GM23338 (cell line): ENCODE results near the gene PPP2R5D. TPM values are rescaled to one million over a fixed set of nuclear protein-coding genes. Genes with fewer than 3 reads are reported as not detected.

Experiments used
- ATAC-seq: fragments of 200-7000 bp; cut with Tn5 transposase; 3 replicates; pipeline ENCODE4 v1.9.1; 2020
- DNase-seq: peaks from one replicate; pipeline ENCODE4 v3.0.0-alpha.2; 2015; ENCODE audit warnings: low spot score
- H2AFZ ChIP-seq: fragments of 200-600 bp; sonication (generic); 2 replicates; pipeline ENCODE4 v1.8.0; 2016; ENCODE audit warnings: antibody characterized with exemption, mild to moderate bottlenecking, moderate library complexity
- H3F3A ChIP-seq: fragments of 200-600 bp; sonication (generic); replicated peaks from 2 replicates; pipeline ENCODE4 v1.8.0; 2017; ENCODE audit warnings: antibody characterized with exemption, mixed run types, low read depth
- H3K27ac ChIP-seq: fragments of 200-600 bp; sonication (generic); 2 replicates; pipeline ENCODE4 v1.6.1; 2016; ENCODE audit warnings: low read depth
- H3K27me3 ChIP-seq: fragments of 200-600 bp; sonication (generic); 2 replicates; pipeline ENCODE4 v1.8.0; 2016; ENCODE audit warnings: mild to moderate bottlenecking, mixed run types, moderate library complexity; ENCODE audit not compliant: insufficient read depth
- H3K36me3 ChIP-seq: fragments of 200-600 bp; sonication (generic); 2 replicates; pipeline ENCODE4 v1.8.0; 2016; ENCODE audit warnings: mild to moderate bottlenecking; ENCODE audit not compliant: insufficient read depth
- H3K4me1 ChIP-seq: fragments of 200-600 bp; sonication (generic); 2 replicates; pipeline ENCODE4 v1.8.0; 2016; ENCODE audit warnings: mild to moderate bottlenecking, moderate library complexity; ENCODE audit not compliant: insufficient read depth
- H3K4me2 ChIP-seq: fragments of 200-600 bp; sonication (generic); 2 replicates; pipeline ENCODE4 v1.7.1; 2017; ENCODE audit warnings: mixed run types
- H3K4me3 ChIP-seq: fragments of 200-600 bp; sonication (generic); 2 replicates; pipeline ENCODE4 v1.6.1; 2016; ENCODE audit warnings: mixed run types
- H3K79me2 ChIP-seq: fragments of 200-600 bp; sonication (generic); replicated peaks from 2 replicates; pipeline ENCODE4 v1.8.0; 2017; ENCODE audit warnings: mild to moderate bottlenecking; ENCODE audit not compliant: insufficient read depth
- H3K9me2 ChIP-seq: fragments of 200-600 bp; sonication (generic); 2 replicates; pipeline ENCODE4 v1.8.0; 2017; ENCODE audit not compliant: insufficient read depth
- H4K20me1 ChIP-seq: fragments of 200-600 bp; sonication (generic); replicated peaks from 2 replicates; pipeline ENCODE4 v1.8.0; 2017; ENCODE audit warnings: mild to moderate bottlenecking; ENCODE audit not compliant: insufficient read depth
- H3K27ac Mint-ChIP-seq: 2 replicates; pipeline ENCODE4 v1.8.0; 2020; ENCODE audit warnings: inconsistent platforms, mild to moderate bottlenecking, moderate library complexity, mixed read lengths
- H3K27me3 Mint-ChIP-seq: 3 replicates; pipeline ENCODE4 v1.8.0; 2022; ENCODE audit warnings: low read depth, mild to moderate bottlenecking, moderate library complexity, mixed read lengths, inconsistent platforms; ENCODE audit not compliant: insufficient read depth, poor library complexity
- H3K36me3 Mint-ChIP-seq: 3 replicates; pipeline ENCODE4 v1.8.0; 2021; ENCODE audit warnings: low read depth, mild to moderate bottlenecking, inconsistent platforms, moderate library complexity, mixed read lengths
- H3K4me1 Mint-ChIP-seq: 3 replicates; pipeline ENCODE4 v1.8.0; 2020; ENCODE audit warnings: mild to moderate bottlenecking, inconsistent platforms, mixed read lengths
- H3K4me3 Mint-ChIP-seq: 3 replicates; pipeline ENCODE4 v1.8.0; 2021; ENCODE audit warnings: moderate library complexity, mild to moderate bottlenecking, inconsistent platforms, mixed read lengths
- H3K9me3 Mint-ChIP-seq: 3 replicates; pipeline ENCODE4 v1.8.0; 2020; ENCODE audit warnings: moderate library complexity, mild to moderate bottlenecking, inconsistent platforms, mixed read lengths
- CREB1 ChIP-seq: fragments of 250-450 bp; sonication (Bioruptor Pico); IDR thresholded peaks from 2 replicates; pipeline ENCODE4 v1.5.0; 2020; ENCODE audit warnings: low read depth, mild to moderate bottlenecking, moderate library complexity
- EZH2 ChIP-seq: fragments of 200-600 bp; sonication (generic); IDR thresholded peaks from one replicate; pipeline ENCODE4 v1.8.0; 2017; ENCODE audit warnings: antibody characterized with exemption, mild to moderate bottlenecking, low read depth; ENCODE audit not compliant: unreplicated experiment
- EZH2phosphoT487 ChIP-seq: fragments of 200-600 bp; sonication (generic); IDR thresholded peaks from one replicate; pipeline ENCODE4 v1.8.1; 2018; ENCODE audit warnings: antibody characterized with exemption; ENCODE audit not compliant: unreplicated experiment
- JUNB ChIP-seq: IDR thresholded peaks from one replicate; pipeline ENCODE4 v1.6.1; 2016; ENCODE audit warnings: antibody characterized with exemption; ENCODE audit not compliant: unreplicated experiment
- NANOG ChIP-seq: IDR thresholded peaks from 2 replicates; pipeline ENCODE4 v1.6.1; 2016; ENCODE audit warnings: antibody characterized with exemption, borderline replicate concordance
- STAT1 ChIP-seq: IDR thresholded peaks from one replicate; pipeline ENCODE4 v1.6.1; 2016; ENCODE audit warnings: antibody characterized with exemption; ENCODE audit not compliant: unreplicated experiment
- ZNF114 ChIP-seq: fragments of 250-450 bp; sonication (Bioruptor Pico); IDR thresholded peaks from 2 replicates; pipeline ENCODE4 v1.5.0; 2020; ENCODE audit warnings: mild to moderate bottlenecking, moderate library complexity
- ZNF331 ChIP-seq: fragments of 250-450 bp; sonication (Bioruptor Pico); IDR thresholded peaks from 2 replicates; pipeline ENCODE4 v1.5.0; 2020; ENCODE audit warnings: low read depth, mild to moderate bottlenecking, moderate library complexity
- polyA plus RNA-seq: library from polyadenylated mRNA; unstranded; fragments of >200 nt; fragmentation: Nextera tagmentation; extraction: Ambion mirVana; gene quantifications from 2 replicates; pipeline ENCODE4 v1.2.1, GENCODE V29; 2016
- total RNA-seq: library from RNA; depleted of rRNA; stranded (reverse); fragments of >200 nt; shearing (Covaris generic); gene quantifications from 2 replicates; pipeline ENCODE4 v1.2.3, GENCODE V29; 2014
- TF ChIP-seq, protein P1 (sequence below), 2 experiments: fragments of 200-600 bp in 1 of 2; sonication (generic) in 1 of 2; conservative IDR thresholded peaks; 2 replicates each; pipeline versions ENCODE4 v1.5.1 to v1.6.1; 2016 to 2017; ENCODE audit warnings: antibody characterized with exemption in 2 of 2, low read depth in 2 of 2, mild to moderate bottlenecking in 2 of 2, moderate library complexity in 1 of 2
- TF ChIP-seq, protein P2 (sequence below): IDR thresholded peaks from one replicate; pipeline ENCODE4 v1.6.1; 2018; ENCODE audit warnings: antibody characterized with exemption; ENCODE audit not compliant: unreplicated experiment

PPP2R5D gene
- total and polyA plus RNA-seq, 2 experiments from 2014 or later, result 20.0 to 55.3 TPM

DNA sequence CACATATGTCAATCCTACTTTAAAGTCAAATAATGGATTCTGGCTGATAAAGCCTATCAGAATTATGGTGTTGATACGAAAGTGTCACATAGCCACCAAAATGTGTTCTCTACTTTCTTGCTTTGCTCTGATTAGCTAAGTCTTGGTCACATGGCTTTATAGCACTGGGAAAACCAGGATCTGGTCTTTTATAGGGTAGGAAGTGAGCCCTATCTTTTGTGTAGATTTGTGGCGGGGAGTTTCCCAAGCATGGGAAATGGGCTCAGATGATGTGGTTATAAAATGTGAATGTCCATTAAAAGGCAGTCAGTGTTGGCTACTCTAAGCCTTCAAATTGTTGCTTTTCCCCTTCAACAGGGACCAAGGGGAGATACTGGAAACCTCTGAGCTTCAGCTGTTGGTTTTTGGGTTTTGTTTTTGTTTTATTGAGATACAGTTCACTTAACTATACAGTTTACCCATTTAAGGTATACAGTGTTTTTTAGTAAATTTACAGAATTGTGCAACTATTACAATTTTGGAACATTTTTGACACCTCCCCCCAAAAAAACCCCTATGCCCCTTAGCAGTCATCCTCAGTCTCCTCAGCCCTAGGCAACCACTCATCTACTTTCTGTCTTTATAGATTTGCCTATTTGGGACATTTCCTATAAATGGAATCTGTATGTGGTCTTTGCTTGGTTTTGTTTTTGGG lies 49.3 kb downstream of the PPP2R5D start:
- Histone ChIP-seq H3K27ac (no peak overlapping the region), H3K27me3 (no peaks in the 10 kb centered on the region), H4K20me1 (peaks cover 12% of the 10 kb centered on the region), H3K79me2 (no peaks in the 10 kb centered on the region), H3K4me2 (no peak overlapping the region), H2AFZ (no peak overlapping the region), H3F3A (peaks cover 21% of the 10 kb centered on the region; the same call in 1 of the 2 replicates), H3K9me2 (no peaks in the 10 kb centered on the region), H3K4me1 (no peaks in the 10 kb centered on the region), H3K4me3 (no peak overlapping the region), H3K36me3 (peaks cover 17% of the 10 kb centered on the region)
- no peaks in the 10 kb centered on the region for H3K4me1 Mint-ChIP-seq
- no peak for ATAC-seq
- peaks cover 3% of the 10 kb centered on the region for H3K27me3 Mint-ChIP-seq
- H3K9me3 Mint-ChIP-seq, result no peaks in the 10 kb centered on the region
- H3K27ac Mint-ChIP-seq, result no peak overlapping the region
- TF ChIP-seq JUNB (no peak), ZNF114 (no peak), NANOG (no peak), EZH2phosphoT487 (no peak), CREB1 (CRISPR knock-in tag) (no peak), EZH2 (no peak), ZNF331 (no peak), STAT1 (no peak)
- TF ChIP-seq, protein P1, sequence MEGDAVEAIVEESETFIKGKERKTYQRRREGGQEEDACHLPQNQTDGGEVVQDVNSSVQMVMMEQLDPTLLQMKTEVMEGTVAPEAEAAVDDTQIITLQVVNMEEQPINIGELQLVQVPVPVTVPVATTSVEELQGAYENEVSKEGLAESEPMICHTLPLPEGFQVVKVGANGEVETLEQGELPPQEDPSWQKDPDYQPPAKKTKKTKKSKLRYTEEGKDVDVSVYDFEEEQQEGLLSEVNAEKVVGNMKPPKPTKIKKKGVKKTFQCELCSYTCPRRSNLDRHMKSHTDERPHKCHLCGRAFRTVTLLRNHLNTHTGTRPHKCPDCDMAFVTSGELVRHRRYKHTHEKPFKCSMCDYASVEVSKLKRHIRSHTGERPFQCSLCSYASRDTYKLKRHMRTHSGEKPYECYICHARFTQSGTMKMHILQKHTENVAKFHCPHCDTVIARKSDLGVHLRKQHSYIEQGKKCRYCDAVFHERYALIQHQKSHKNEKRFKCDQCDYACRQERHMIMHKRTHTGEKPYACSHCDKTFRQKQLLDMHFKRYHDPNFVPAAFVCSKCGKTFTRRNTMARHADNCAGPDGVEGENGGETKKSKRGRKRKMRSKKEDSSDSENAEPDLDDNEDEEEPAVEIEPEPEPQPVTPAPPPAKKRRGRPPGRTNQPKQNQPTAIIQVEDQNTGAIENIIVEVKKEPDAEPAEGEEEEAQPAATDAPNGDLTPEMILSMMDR (conservative IDR thresholded peaks at IDR 0.05; ENCODE audit: low read depth in 2 of 2), result no peak
- TF ChIP-seq, protein P2, sequence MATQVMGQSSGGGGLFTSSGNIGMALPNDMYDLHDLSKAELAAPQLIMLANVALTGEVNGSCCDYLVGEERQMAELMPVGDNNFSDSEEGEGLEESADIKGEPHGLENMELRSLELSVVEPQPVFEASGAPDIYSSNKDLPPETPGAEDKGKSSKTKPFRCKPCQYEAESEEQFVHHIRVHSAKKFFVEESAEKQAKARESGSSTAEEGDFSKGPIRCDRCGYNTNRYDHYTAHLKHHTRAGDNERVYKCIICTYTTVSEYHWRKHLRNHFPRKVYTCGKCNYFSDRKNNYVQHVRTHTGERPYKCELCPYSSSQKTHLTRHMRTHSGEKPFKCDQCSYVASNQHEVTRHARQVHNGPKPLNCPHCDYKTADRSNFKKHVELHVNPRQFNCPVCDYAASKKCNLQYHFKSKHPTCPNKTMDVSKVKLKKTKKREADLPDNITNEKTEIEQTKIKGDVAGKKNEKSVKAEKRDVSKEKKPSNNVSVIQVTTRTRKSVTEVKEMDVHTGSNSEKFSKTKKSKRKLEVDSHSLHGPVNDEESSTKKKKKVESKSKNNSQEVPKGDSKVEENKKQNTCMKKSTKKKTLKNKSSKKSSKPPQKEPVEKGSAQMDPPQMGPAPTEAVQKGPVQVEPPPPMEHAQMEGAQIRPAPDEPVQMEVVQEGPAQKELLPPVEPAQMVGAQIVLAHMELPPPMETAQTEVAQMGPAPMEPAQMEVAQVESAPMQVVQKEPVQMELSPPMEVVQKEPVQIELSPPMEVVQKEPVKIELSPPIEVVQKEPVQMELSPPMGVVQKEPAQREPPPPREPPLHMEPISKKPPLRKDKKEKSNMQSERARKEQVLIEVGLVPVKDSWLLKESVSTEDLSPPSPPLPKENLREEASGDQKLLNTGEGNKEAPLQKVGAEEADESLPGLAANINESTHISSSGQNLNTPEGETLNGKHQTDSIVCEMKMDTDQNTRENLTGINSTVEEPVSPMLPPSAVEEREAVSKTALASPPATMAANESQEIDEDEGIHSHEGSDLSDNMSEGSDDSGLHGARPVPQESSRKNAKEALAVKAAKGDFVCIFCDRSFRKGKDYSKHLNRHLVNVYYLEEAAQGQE, result no peak
- no peak overlapping the region for H3K4me3 Mint-ChIP-seq
- no peak for DNase-seq
- peaks cover 76% of the 10 kb centered on the region for H3K36me3 Mint-ChIP-seq

DNA sequence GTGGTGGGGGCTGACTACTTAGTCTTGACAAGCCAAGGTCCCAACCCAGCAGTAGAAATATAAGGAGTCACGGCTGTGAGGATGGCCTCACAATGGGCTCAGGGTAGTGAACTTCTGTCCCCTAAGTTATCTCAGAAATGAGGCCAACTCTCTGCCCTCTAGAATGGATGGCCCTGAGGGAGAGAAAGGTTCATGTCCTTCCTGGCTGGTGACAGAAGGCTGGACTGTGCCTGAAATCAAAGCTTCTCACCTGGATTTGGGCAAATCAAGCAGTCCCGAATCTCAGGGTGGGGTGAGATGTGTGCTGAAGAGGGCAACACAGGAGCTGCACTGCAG lies 49.8 kb downstream of the PPP2R5D start:
- peaks cover 13% of the 10 kb centered on the region for H3K36me3 ChIP-seq
- TF ChIP-seq, protein P1 (conservative IDR thresholded peaks at IDR 0.05; ENCODE audit: low read depth in 2 of 2), result peak in 1 of 2 experiments; percentile 31; a peak in 1 of 4 replicates
- TF ChIP-seq CREB1 (CRISPR knock-in tag), result no peak
- no peaks in the 10 kb centered on the region for H3K27me3 ChIP-seq
- no peak overlapping the region for H3K4me3 ChIP-seq
- no peaks in the 10 kb centered on the region for H3K79me2 ChIP-seq
- DNase-seq (peak; percentile 28), ATAC-seq (no peak; the same call in 2 of the 3 replicates)
- peaks cover 70% of the 10 kb centered on the region for H3K36me3 Mint-ChIP-seq
- H3K27ac Mint-ChIP-seq, result no peak overlapping the region
- no peaks in the 10 kb centered on the region for H3K4me1 Mint-ChIP-seq
- H3K9me3 Mint-ChIP-seq, result no peaks in the 10 kb centered on the region
- H3K4me1 ChIP-seq, result no peaks in the 10 kb centered on the region
- H3K27me3 Mint-ChIP-seq, result peaks cover 3% of the 10 kb centered on the region
- no peak overlapping the region for H3K27ac ChIP-seq
- H4K20me1 ChIP-seq, result peaks cover 12% of the 10 kb centered on the region
- no peaks in the 10 kb centered on the region for H3K9me2 ChIP-seq
- no peak overlapping the region for H3K4me3 Mint-ChIP-seq
- H3K4me2 ChIP-seq, result no peak overlapping the region
- H3F3A ChIP-seq, result peaks cover 17% of the 10 kb centered on the region; the same call in 1 of the 2 replicates
- no peak overlapping the region for H2AFZ ChIP-seq
